H1 (cell line): ENCODE data around the gene SH3PXD2A.

Source experiments
- CBX8 ChIP-seq: fragments of 300-800, 300-1000 bp; sonication (generic); IDR thresholded peaks from 2 replicates; pipeline ENCODE4 v1.7.1; 2016; ENCODE audit warnings: low read depth, low read length, borderline replicate concordance
- HDAC6 ChIP-seq: IDR thresholded peaks from one replicate; pipeline ENCODE4 v1.7.1; 2012; ENCODE audit warnings: low read depth, mild to moderate bottlenecking, inconsistent platforms, low read length, moderate library complexity
- JUN ChIP-seq: IDR thresholded peaks from 2 replicates; pipeline ENCODE4 v1.6.1; 2011; ENCODE audit warnings: low read depth, mild to moderate bottlenecking, improper control_type of control experiment, low read length
- POLR2A ChIP-seq, 2 experiments: IDR thresholded peaks; 1 replicate in 1 of 2; 2 replicates in 1 of 2; pipeline ENCODE4 v1.6.1; 2011; ENCODE audit warnings: low read depth in 2 of 2, low read length in 2 of 2, mild to moderate bottlenecking in 2 of 2; ENCODE audit errors: control extremely low read depth in 1 of 2
- POLR2AphosphoS5 ChIP-seq: IDR thresholded peaks from 2 replicates; pipeline ENCODE4 v1.6.1; 2011; ENCODE audit warnings: low read depth, low read length
- RNF2 ChIP-seq: fragments of 200-900, 300-1000 bp; sonication (generic); IDR thresholded peaks from 2 replicates; pipeline ENCODE4 v1.7.1; 2016; ENCODE audit warnings: borderline replicate concordance, low read depth, mild to moderate bottlenecking, antibody characterized with exemption, low read length; ENCODE audit not compliant: poor library complexity, severe bottlenecking; ENCODE audit errors: missing control alignments
- SP1 ChIP-seq: IDR thresholded peaks from 2 replicates; pipeline ENCODE4 v1.6.1; 2011; ENCODE audit warnings: low read depth, low read length
- SRF ChIP-seq: IDR thresholded peaks from 2 replicates; pipeline ENCODE4 v1.6.1; 2011; ENCODE audit warnings: mild to moderate bottlenecking, low read depth, low read length, moderate library complexity
- TAF1 ChIP-seq: IDR thresholded peaks from 2 replicates; pipeline ENCODE4 v1.6.1; 2011; ENCODE audit warnings: mild to moderate bottlenecking, low read depth, low read length
- ZNF274 ChIP-seq: IDR thresholded peaks from 2 replicates; pipeline ENCODE4 v1.7.0; 2012; ENCODE audit warnings: low read length, borderline replicate concordance; ENCODE audit errors: extremely low read depth
- TF ChIP-seq, protein P1 (sequence below), 3 experiments: IDR thresholded peaks; 1 replicate in 2 of 3; 2 replicates in 1 of 3; pipeline versions ENCODE4 v1.5.1 to v1.6.1; 2011; ENCODE audit warnings: low read length in 3 of 3, mild to moderate bottlenecking in 3 of 3, inconsistent platforms in 2 of 3, low read depth in 1 of 3, moderate library complexity in 1 of 3; ENCODE audit not compliant: insufficient read depth in 1 of 3; ENCODE audit errors: control extremely low read depth in 1 of 3
- TF ChIP-seq, protein P2 (sequence below): IDR thresholded peaks from 2 replicates; pipeline ENCODE4 v1.6.1; 2012; ENCODE audit warnings: inconsistent platforms
- TF ChIP-seq, protein P3 (sequence below): IDR thresholded peaks from 2 replicates; pipeline ENCODE4 v1.6.1; 2011; ENCODE audit warnings: low read length, improper control_type of control experiment

DNA sequence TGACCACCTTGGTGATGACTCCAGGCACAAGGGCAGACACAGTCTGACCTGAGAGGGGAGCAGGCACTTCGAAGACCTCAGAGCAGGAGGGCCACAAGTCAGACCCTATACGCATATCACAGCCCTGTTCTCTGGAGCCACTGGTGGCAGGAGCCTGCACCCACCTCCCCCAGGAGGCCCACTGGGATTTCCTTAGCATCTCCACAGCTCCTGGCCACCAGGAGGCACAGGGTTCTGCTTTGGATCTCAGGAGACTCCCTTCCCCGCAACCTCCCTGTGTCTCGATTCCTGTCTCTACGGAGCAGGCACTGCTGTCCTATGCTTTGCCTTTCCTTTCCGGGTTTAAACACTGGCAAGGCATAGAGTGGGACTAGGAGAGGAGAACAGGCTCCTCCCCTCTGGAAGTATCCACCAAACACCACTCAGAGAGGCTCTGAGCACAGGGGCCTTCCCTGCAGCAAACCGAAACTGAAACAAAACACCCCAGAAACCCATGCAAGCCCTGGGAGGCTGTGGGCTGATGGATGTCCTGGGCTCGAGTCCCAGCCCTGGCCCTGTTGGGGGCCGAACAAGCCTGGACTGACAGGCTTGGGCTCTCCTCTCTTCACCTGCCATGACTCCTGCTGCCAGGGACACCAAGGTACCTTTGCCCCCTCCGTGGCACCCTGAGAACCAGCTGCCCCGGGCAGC is 195.6 kb downstream of the SH3PXD2A start:
- TF ChIP-seq RNF2: no peak
- TF ChIP-seq, protein P1, sequence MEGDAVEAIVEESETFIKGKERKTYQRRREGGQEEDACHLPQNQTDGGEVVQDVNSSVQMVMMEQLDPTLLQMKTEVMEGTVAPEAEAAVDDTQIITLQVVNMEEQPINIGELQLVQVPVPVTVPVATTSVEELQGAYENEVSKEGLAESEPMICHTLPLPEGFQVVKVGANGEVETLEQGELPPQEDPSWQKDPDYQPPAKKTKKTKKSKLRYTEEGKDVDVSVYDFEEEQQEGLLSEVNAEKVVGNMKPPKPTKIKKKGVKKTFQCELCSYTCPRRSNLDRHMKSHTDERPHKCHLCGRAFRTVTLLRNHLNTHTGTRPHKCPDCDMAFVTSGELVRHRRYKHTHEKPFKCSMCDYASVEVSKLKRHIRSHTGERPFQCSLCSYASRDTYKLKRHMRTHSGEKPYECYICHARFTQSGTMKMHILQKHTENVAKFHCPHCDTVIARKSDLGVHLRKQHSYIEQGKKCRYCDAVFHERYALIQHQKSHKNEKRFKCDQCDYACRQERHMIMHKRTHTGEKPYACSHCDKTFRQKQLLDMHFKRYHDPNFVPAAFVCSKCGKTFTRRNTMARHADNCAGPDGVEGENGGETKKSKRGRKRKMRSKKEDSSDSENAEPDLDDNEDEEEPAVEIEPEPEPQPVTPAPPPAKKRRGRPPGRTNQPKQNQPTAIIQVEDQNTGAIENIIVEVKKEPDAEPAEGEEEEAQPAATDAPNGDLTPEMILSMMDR (IDR thresholded peaks at IDR 0.05; ENCODE audit: control extremely low read depth in 1 of 3, insufficient read depth in 1 of 3, low read depth in 1 of 3, low read length in 3 of 3): no peak
- no peak for TF ChIP-seq POLR2AphosphoS5
- TF ChIP-seq HDAC6: no peak
- TF ChIP-seq CBX8: no peak
- no peak for TF ChIP-seq POLR2A (IDR thresholded peaks at IDR 0.05; ENCODE audit: control extremely low read depth in 1 of 2, low read depth in 2 of 2, low read length in 2 of 2)
- TF ChIP-seq TAF1: no peak
- TF ChIP-seq SP1: no peak
- no peak for TF ChIP-seq JUN
- TF ChIP-seq, protein P2, sequence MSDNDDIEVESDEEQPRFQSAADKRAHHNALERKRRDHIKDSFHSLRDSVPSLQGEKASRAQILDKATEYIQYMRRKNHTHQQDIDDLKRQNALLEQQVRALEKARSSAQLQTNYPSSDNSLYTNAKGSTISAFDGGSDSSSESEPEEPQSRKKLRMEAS: no peak
- TF ChIP-seq SRF: no peak
- TF ChIP-seq, protein P3, sequence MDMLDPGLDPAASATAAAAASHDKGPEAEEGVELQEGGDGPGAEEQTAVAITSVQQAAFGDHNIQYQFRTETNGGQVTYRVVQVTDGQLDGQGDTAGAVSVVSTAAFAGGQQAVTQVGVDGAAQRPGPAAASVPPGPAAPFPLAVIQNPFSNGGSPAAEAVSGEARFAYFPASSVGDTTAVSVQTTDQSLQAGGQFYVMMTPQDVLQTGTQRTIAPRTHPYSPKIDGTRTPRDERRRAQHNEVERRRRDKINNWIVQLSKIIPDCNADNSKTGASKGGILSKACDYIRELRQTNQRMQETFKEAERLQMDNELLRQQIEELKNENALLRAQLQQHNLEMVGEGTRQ: no peak
- TF ChIP-seq ZNF274: no peak
